CD4-positive, alpha-beta T cell treated with Interleukin-21 for 1 hour (primary cell): ENCODE data around the gene NR0B2.

Experiments
- DNase-seq: peaks from one replicate; pipeline ENCODE4 v3.0.0-alpha.2; 2020

NR0B2 gene

DNA sequence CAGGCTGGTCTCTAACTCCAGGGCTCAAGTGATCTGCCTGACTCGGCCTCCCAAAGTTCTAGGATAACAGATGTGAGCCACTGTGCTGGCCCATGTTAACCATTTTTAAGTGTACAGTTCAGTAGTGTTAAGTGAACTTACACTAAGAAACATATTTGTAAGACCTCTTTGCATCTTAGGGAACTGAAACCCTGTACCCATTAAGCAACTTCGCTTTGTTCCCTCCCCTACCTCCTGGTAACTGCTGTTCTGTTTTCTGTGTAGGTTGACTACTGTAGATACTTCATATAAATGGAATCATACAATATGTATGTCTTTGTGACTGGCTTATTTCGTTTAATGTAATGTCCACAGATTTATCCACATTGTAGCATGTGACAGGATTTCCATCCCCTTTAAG, 18.8 kb upstream of the NR0B2 start:
- DNase-seq, result no peak

- DNase-seq, result no peak
Measured at GRCh38 chr1:26923711-26924110, 9.9 kb upstream of the NR0B2 start.

DNA sequence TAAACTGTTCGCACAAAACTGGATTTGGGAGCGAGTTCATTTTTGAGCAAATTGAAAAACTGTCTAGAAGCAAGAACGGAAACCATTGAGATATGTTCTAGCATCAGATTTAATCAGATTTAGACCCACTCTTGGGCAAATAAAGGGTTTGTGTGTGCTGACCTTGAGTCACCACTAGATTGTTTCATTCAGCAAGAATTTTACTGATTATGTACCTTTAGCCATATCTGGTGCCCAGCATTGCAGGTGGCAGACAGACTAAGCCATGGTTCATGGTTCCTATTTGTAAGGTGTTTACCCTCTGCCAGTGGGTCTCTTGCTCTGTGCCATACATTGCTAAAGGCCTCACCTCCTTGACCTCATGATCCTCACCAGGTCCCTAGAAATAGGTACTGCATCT, 9.1 kb upstream of the NR0B2 start:
- no peak for DNase-seq

GRCh38 chr1:26922431-26922729, 8.6 kb upstream of the NR0B2 start:
- DNase-seq, result no peak

DNA sequence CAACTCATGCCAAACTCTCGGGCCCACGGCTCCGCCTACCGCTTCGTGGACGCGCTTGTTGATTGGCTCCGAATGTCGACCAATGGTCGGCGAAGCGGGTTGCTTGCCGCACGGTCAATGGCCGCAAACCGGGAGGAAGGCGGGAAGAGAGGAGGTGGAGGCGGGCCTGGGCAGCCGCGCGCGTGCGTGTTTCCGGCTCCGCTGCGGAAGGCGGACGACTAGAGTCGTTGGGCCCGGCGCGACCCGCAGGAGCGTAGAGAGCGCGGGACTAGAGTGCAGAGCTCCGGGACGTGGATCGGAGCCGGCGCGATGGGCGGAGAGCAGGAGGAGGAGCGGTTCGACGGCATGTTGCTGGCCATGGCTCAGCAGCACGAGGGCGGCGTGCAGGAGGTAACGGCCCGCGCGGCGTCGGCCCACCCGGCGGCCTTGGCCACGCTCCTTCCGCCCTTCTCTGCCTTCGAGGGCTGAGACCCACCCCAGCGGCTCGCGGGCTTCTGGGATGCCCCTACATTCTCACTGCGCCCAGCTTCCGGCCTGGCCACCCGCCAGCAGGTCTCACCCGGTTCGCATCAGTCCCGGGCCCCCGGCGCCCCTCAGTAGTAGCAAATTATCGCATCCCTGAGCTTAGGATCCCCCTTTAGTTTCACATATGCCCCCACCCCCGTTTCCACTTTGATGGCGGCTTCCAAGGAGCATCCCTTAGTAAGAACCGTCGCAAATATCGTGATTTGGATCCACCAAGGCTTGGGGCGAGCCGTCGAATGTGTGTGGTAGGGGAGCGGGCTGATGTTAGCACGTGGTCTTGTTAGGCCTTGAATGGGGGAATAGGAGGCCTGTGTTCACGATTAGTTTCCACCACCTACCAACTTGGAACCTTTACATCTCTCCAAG, 8.0 kb upstream of the NR0B2 start, which contains the start of gene NUDC:
Gene NUDC, plus strand, starts transcription at position 204 of the 891 bp plus-strand sequence. Its CDS starts 106 bp downstream, at position 310.
- peak; percentile 97 for DNase-seq

- no peak for DNase-seq
Measured at GRCh38 chr1:26921126-26921539, 7.4 kb upstream of the NR0B2 start.

DNA sequence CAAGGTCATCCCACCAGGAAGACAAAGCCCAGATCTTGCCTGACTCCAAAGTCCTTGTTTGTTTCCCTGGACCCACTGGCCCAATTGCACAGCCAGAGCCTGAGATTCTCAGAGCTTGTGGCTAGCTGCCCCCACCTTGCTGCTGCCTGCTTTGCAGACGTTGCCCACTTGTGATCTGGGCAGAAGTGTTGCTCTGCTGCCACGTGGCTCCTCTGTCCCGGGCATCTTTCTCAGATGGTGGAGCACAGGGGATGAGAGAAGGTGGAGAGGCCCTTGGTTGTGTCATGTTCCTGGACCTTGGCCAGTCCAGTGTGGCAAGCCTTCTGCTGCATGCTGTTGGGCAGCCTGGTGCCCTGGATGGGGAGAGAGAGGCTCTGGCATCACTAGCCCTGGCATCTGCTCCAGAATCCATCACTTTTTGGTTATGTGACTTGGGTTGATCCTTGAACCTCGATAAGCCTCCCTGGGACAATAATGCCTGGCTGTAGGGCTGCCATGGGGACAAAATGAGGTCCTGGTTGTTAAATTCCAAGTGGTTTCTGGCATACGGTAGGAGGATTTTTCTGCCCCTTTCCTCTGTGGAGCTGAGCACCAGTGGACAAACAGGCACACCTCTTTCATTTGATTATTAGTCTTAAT, 1.5 kb upstream of the NR0B2 start:
- no peak for DNase-seq

DNA sequence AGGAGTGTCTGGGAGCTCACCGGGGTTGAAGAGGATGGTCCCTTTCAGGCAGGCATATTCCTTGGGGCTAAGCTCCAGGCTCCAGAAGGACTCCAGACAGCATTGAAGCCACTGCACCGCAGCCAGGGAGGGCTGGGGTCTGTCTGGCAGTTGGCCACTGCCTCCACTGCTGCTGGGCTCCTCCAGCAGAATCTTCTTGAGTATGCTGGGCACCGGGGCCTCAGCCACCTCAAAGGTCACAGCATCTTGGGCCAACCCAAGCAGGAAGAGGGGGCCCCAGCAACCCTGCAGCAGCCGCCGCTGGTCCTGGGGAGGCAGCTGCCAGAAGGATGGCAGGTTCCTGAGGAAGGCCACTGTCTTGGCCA, 404 bp downstream of the NR0B2 start:
- no peak for DNase-seq

DNA sequence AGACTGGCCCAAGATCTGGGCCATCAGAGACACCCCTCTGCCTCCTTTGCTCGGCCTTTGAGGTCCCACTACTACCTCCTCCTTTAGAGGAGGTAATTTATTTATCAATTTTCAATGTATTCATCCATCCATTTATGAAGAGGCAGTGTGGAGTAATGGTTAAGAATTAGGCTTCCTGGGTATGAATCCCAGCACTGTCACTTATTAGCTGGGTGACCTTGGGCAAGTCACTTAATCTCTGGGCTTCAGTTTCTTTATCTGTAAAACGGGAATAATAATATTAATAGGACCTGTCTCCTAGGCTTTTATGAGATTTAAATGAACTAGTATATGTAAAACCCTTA, 1.7 kb downstream of the NR0B2 start:
- no peak for DNase-seq

GRCh38 chr1:26911399-26912146, 2.2 kb downstream of the NR0B2 start:
- no peak for DNase-seq

DNA sequence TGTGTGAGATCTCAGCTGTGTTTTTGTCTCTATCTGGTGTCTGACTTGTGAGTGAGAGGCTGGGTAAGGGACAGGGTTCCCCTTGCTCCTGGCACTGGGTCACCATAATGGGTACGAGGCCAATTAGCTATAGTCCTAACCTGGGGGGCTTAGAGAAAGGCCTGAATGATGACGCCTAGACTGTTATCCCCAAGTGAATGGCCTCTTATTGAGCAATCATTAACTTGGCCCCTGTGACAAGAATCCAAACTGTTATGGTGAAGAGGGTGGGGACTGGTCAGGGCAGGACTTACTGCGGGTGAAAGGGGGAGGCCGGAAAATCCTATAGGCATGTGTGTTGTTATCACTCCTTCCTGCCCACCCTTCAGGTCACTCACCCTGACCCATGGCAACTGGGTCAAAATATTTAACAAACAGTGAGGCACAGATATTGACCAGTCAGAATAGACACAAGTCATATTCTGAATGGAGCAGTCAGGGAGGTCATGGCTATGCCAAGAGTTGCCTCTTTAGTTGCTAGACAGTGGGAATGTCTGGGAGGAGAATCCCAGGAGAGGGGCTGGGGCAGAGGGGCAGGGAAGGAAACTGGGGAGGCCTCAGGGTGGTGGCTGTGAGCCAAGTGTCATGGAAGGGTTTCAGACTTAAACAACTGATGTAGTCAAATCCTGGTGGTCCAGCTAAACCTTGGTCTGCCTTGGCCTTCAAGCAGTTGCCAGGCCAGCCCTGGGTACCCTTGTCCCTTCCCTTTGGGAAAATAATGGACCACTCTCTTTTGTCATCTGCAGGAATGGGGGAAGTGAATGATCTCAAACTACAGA, 3.2 kb downstream of the NR0B2 start:
- DNase-seq, result no peak

DNA sequence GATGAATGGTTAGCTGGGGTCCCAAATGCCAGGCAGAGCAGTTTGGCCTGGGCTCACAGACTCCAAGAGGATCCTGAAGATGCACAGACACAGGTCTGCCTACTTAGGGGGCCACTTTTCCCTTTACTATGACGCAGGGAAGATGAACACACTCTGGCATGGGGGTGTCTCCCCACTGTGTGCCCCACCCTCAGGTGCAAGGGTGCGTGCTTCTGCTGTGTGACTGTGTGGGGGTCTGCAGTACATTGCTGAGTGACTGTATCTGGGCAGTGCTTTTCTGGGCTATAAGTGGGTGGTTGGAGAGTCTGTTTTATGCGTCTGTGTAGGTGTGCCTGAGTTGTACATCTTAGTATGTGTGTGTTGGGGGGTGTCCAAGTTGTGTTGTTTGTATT, 3.8 kb downstream of the NR0B2 start:
- no peak for DNase-seq

- DNase-seq, result no peak
Measured at GRCh38 chr1:26907071-26907917, 6.5 kb downstream of the NR0B2 start.

DNA sequence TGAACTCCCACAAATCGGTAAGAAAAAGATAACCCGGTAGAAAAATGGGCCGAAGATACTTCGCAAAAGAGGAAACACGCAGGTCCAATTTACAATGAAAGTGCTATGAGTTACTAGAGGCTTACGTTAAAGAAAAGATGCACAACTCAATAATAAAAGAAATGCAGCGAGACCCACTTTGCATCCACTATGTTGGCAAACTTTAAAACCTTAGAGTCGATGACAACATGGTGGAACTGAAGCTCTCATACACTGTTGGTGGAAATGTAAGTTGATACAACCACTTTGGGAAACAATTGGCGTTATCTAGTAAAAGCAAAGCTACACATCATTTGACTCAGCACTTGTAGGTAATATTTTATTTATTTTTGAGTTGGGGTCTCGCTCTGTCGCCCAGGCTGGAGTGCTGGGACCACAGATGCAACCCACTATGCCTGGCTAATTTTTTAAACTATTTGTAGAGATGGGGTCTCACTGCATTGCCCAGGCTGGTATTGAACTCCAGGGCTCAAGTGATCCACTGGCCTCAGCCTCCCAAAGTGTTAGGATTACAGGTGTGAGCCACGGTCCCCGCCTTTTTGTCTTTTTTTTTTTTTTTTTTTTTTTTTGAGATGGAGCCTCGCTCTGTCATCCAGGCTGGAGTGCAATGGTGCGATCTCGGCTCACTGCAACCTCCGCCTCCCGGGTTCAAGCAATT, 12.8 kb downstream of the NR0B2 start:
- DNase-seq, result no peak

GRCh38 chr1:26900001-26900814, 13.6 kb downstream of the NR0B2 start, which contains the start of gene GPATCH3:
Gene GPATCH3 (minus strand): TSS chr1:26900467. CDS start chr1:26900442, 25 bp downstream.
- peak; percentile 91 for DNase-seq

GRCh38 chr1:26897351-26897750, 16.4 kb downstream of the NR0B2 start:
- DNase-seq, result no peak

DNA sequence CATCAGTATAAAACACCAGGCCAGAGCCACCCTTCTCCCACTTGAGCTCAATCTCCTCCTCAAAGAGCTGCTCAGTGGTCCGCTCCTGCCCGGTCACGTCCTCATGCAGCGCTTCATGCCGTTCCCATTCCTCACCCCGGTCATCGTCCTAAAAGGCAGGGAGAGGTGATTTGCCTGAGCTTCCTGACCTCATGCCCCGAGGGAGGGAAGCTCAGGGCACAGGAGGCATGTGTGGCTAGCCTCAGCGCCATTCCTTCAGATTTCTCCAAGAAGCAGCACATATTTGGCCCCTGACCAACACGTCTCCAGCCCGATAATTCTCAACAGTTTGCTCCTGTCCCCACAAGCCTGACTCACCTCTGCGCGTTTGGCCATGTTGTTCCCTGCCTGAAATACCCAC, 19.5 kb downstream of the NR0B2 start:
- no peak for DNase-seq

- DNase-seq, result no peak
Measured at GRCh38 chr1:26890467-26890796, 23.3 kb downstream of the NR0B2 start.

- DNase-seq, result peak; percentile 82
Measured at GRCh38 chr1:26889551-26890466, 24.0 kb downstream of the NR0B2 start, which contains the start of gene GPN2. Gene GPN2 (minus strand): TSS chr1:26890283. CDS start chr1:26890096, 187 bp downstream.
